ENCODE data around the gene OR5AU1.

Gene OR5AU1

DNA sequence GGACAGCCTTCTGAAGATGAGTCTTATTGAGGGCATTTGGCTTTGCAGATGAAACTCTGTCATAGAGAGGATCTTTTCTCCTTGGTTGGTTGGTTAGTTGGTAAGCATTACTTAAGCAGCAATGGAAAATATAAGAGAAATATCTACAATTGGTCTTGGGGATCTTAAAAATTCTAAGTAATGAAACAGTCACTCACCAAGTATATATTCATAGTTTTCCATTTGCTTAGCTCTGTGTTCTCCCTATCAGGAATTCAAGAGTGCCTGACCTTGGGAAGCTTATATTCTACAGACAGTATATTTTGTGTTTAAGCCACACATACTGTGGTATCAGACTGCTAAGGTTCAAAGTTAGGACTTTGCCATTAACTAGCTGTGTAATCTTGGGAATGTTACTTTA, at the start of gene OR5AU1:
OR5AU1 (minus strand) TSS at position 101 of the 400 bp plus-strand sequence. CDS start 191 bp downstream, outside the sequence.
- no peak for DNase-seq (ENCODE audit: low read depth)

GRCh38 chr14:21205026-21205677, 49.3 kb upstream of the OR5AU1 start:
- no peak for DNase-seq (ENCODE audit: low read depth)

- no peak for DNase-seq (ENCODE audit: low read depth)
These were observed 48.5 kb upstream of the OR5AU1 start for GRCh38 chr14:21204167-21205025.

GRCh38 chr14:21203470-21204166, 47.8 kb upstream of the OR5AU1 start:
- no peak for DNase-seq (ENCODE audit: low read depth)

DNA sequence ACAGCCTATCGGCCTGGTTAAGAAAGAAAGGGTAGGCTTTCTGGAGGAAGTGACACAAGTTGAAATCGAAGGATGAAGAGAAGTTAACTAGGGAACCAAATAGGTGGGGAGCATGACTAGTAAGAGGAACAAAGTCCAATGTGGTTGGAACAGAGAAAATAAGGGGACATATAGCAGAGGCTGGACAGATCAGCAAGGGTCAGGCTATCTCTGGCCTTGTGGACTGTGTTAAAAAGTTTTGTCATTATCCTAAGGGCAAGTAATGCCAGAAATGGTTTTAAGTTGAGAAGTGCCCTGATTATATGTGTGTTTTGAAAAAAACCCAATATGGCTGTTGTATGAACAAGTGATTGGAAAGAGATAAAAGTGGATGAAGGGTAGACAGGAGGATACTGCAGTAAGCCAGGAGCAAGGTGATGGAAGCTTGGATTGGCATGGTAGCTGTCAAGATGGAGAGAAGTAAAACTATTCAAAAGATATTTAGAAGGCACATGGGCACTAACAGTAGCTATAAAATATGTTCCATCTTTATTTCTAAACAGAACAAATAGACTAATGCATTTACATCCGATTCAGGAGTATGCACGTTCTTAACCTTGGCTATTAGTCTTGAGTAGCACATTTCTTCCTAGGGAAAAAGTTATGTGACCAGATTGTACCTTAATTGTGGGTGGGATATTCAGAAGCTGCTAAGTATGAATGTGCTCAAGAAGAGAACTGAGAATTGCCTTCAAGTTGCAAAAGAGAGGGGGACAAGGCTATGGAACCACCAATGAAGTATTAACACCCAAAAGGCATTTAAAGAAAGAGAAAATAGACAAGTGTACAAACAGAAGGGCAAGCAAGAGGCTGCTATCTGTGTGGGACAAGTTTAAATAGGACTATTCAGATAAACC, 46.8 kb upstream of the OR5AU1 start:
- no peak for DNase-seq (ENCODE audit: low read depth)

- no peak for DNase-seq (ENCODE audit: low read depth)
These were observed 46.0 kb upstream of the OR5AU1 start for GRCh38 chr14:21201732-21202462.

GRCh38 chr14:21200752-21201461, 45.0 kb upstream of the OR5AU1 start:
- no peak for DNase-seq (ENCODE audit: low read depth)

- DNase-seq (ENCODE audit: low read depth), result no peak
These were observed 44.0 kb upstream of the OR5AU1 start for GRCh38 chr14:21199611-21200560.

DNA sequence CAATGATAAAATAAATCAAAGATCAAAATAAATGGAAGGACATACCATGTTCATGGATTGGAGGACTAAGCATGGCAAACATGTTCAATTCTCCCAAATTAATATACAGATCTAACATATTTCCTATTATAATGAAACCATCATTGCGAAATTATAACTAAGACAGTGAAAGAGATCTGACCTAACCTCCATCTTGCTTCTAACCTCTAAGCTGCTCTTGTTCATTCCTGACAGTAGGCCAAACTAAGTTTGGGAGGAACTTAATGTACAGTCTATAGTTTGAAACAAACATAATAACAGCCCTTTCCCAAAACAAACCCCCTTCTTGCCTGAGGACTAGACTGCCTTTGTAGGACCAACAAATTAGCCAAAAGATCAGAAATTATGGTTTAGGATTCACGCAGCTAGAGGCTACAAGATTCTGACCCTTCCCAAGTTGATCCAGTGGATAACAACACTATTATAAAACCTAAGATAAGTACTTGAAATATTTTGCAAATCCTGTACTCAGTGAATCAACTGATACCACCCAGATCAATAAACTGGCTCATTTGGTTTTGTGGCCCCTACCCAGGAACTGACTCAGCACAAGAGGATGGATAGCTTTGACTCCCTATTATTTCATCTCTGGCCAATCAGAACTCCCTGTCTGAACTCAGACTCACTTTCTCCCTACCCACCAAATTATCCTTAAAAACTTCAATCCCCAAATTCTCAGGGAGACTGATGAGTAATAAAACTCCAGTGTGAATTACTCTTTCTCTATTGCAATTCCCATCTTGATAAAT, 41.7 kb upstream of the OR5AU1 start:
- DNase-seq (ENCODE audit: low read depth), result no peak

DNA sequence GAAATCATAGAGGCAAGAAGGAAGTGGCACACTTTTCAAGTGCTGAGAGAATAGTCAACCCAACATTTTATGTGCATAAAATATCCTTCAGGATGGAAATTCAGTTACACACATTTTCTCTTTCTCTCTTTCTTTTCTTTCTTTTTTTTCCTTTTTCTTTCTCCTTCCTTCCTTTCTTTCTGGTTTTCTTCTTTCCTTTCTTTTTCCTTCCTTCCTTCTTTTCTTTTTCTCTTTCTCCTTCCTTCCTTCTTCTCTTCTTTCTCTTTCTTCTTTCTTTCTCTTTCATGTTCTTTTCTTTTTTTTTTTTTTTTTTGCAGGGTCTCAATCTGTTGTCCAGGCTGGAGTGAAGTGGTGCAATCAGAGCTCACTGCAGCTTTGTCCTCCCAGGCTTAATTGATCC, 38.7 kb upstream of the OR5AU1 start:
- no peak for DNase-seq (ENCODE audit: low read depth)

- no peak for DNase-seq (ENCODE audit: low read depth)
These were observed 37.1 kb upstream of the OR5AU1 start for GRCh38 chr14:21192875-21193535.

DNA sequence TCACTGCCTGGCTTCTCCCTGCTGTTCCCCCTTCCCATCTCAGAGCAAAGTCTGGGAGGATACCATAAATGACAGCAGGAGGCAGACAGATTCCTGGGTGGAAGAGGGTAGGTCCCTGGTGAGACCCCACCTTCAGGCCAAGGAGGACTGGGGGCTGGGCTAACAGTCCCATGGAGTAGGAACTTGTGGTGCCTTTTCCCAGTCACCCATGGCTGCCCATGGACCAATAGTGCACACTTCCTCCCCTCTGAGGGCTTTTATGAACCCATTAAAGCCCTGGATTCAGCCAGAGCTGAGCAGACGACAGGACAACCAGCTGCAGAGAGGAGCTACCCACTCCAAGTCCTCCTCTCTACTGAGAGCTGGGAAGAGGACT, 36.6 kb upstream of the OR5AU1 start:
- no peak for DNase-seq (ENCODE audit: low read depth)

GRCh38 chr14:21191809-21192446, 36.1 kb upstream of the OR5AU1 start:
- DNase-seq (ENCODE audit: low read depth), result no peak

DNA sequence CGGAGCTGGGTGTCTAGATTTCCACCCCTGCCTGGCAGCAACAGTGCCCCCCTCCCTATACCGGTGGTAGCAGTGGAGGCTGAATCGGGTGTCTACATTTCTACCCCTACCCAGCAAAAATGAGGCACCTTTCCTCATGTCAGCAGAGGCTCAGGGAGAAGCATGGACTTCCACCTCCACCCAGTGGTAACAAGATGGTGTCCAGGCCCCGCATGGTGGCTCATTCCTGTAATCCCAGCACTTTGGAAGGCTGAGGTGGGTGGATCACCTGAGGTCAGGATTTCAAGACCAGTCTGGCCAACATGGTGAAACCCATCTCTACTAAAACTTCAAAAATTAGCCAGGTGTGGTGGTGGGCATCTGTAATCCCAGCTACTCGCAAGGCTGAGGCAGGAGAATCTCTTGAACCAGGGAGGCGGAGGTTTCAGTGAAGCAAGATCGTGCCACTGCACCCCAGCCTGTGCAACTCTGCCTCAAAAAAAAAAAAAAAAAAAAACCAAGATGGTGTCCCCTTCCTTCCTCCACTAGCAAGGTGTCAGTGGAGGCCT, 35.5 kb upstream of the OR5AU1 start:
- no peak for DNase-seq (ENCODE audit: low read depth)

DNA sequence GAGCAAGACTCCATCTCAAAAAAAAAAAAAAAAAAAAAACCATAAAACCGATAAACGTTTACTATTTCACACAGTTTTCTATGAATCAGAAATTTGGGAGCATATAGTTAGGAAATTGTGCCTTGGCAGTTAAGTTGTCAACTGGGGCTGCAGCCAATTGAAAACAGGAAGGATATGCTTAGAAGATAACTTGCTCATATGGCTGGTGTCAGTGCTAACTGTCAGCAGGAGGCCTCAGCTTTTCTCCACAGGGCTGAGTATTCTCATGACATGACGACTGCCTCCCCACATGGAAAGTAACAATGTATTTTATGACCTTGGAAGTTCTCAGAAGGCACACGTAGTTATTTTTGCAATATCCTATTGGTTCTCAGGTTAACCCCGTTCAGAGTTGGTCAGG, 29.6 kb upstream of the OR5AU1 start:
- DNase-seq (ENCODE audit: low read depth), result no peak

GRCh38 chr14:21184254-21184653, 28.4 kb upstream of the OR5AU1 start:
- no peak for DNase-seq (ENCODE audit: low read depth)

GRCh38 chr14:21182166-21182565, 26.3 kb upstream of the OR5AU1 start:
- no peak for DNase-seq (ENCODE audit: low read depth)
